Measurements from ENCODE around the gene KCNH2. TPM values are rescaled to one million over a fixed set of nuclear protein-coding genes. Genes with fewer than 3 reads are reported as not detected.

Gene KCNH2
- total and polyA plus RNA-seq, 4 donors: 0.18 to 74.6 (median 0.33) TPM; not detected in 1

DNA sequence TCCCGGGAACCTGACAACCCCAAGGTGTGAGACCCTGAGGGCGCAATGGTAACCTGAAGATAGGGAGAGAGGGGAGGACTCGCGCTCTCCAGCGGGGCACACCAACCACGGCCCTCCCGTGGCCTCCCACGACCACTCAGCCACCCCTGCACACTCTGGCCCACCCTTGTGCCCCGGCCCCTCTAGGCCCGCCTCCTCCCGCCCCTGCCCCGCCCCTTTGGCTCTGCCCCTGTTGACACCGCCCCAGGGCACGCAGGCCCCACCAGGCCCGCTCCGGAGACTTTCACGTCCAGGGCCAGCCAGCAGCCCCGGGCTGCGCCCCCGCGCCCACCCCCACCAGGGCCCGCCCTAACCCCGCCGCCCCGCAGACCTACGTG lies 35.2 kb upstream of the KCNH2 start:
- WGBS: 27% methylated on average over 26 of the region's 26 CpGs
- Histone ChIP-seq H3K4me1 (ENCODE audit: control insufficient read depth in 4 of 4, insufficient read depth in 4 of 4, low read length in 3 of 4) (peaks cover 5 to 27% (median 11%) of the 10 kb centered on the region in 4 donors), H3K27ac (ENCODE audit: low read depth in 1 of 2, low read length in 2 of 2) (no peak overlapping the region), H3K4me3 (ENCODE audit: low read depth in 1 of 3, low read length in 3 of 3) (no peak overlapping the region), H3K9ac (ENCODE audit: low read depth in 1 of 2, low read length in 2 of 2) (no peak overlapping the region), H3K27me3 (ENCODE audit: control insufficient read depth in 4 of 4, insufficient read depth in 4 of 4, low read length in 3 of 4) (peaks cover 0 to 4% (median under 1%) of the 10 kb centered on the region in 4 donors), H3K36me3 (ENCODE audit: control insufficient read depth in 4 of 4, insufficient read depth in 3 of 4, low read depth in 1 of 4, low read length in 3 of 4) (no peaks in the 10 kb centered on the region), H3K9me3 (ENCODE audit: control insufficient read depth in 4 of 4, low read length in 3 of 4) (no peaks in the 10 kb centered on the region)
- TF ChIP-seq, protein P1, sequence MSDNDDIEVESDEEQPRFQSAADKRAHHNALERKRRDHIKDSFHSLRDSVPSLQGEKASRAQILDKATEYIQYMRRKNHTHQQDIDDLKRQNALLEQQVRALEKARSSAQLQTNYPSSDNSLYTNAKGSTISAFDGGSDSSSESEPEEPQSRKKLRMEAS (IDR thresholded peaks at IDR 0.05): no peak
- TF ChIP-seq NR2F2 (IDR thresholded peaks at IDR 0.05) (no peak), RAD21 (IDR thresholded peaks at IDR 0.05) (no peak), FOXA2 (IDR thresholded peaks at IDR 0.05) (no peak)
- TF ChIP-seq, protein P2, sequence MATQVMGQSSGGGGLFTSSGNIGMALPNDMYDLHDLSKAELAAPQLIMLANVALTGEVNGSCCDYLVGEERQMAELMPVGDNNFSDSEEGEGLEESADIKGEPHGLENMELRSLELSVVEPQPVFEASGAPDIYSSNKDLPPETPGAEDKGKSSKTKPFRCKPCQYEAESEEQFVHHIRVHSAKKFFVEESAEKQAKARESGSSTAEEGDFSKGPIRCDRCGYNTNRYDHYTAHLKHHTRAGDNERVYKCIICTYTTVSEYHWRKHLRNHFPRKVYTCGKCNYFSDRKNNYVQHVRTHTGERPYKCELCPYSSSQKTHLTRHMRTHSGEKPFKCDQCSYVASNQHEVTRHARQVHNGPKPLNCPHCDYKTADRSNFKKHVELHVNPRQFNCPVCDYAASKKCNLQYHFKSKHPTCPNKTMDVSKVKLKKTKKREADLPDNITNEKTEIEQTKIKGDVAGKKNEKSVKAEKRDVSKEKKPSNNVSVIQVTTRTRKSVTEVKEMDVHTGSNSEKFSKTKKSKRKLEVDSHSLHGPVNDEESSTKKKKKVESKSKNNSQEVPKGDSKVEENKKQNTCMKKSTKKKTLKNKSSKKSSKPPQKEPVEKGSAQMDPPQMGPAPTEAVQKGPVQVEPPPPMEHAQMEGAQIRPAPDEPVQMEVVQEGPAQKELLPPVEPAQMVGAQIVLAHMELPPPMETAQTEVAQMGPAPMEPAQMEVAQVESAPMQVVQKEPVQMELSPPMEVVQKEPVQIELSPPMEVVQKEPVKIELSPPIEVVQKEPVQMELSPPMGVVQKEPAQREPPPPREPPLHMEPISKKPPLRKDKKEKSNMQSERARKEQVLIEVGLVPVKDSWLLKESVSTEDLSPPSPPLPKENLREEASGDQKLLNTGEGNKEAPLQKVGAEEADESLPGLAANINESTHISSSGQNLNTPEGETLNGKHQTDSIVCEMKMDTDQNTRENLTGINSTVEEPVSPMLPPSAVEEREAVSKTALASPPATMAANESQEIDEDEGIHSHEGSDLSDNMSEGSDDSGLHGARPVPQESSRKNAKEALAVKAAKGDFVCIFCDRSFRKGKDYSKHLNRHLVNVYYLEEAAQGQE (IDR thresholded peaks at IDR 0.05): no peak
- no peak for DNase-seq (ENCODE audit: low spot score)

DNA sequence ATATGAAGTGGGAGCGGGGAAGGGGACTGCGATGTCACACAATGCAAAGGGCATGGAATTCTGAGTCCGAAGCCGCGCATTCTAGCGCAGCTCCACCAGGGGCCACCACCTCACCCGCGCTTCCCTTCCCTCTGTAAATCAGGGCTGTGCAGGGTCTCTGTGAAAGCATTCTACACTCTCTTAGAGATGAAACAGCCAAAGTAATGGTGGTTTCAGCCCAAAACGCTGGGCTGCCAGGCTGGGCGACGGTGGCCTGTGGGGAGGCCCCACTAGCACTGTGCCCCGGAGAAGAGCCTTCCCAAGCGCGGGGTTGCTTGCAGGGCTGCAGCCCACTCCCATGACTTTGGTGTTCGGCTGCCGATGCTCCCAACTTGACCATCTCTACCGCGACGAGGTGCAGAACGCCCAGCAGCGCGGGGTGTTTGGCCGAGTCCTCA lies 34.8 kb upstream of the KCNH2 start:
- peaks cover 0 to 4% (median under 1%) of the 10 kb centered on the region in 4 donors for H3K27me3 ChIP-seq (ENCODE audit: control insufficient read depth in 4 of 4, insufficient read depth in 4 of 4, low read length in 3 of 4)
- H3K4me1 ChIP-seq (ENCODE audit: control insufficient read depth in 4 of 4, insufficient read depth in 4 of 4, low read length in 3 of 4): peaks cover 3 to 23% (median 9%) of the 10 kb centered on the region in 4 donors
- H3K4me3 ChIP-seq (ENCODE audit: low read depth in 1 of 3, low read length in 3 of 3): no peak overlapping the region
- DNase-seq (ENCODE audit: low spot score): no peak
- H3K27ac ChIP-seq (ENCODE audit: low read depth in 1 of 2, low read length in 2 of 2): no peak overlapping the region
- 40% methylated on average over 23 of the region's 23 CpGs for WGBS
- H3K9ac ChIP-seq (ENCODE audit: low read depth in 1 of 2, low read length in 2 of 2): no peak overlapping the region
- no peaks in the 10 kb centered on the region for H3K9me3 ChIP-seq (ENCODE audit: control insufficient read depth in 4 of 4, low read length in 3 of 4)
- H3K36me3 ChIP-seq (ENCODE audit: control insufficient read depth in 4 of 4, insufficient read depth in 3 of 4, low read depth in 1 of 4, low read length in 3 of 4): no peaks in the 10 kb centered on the region
- TF ChIP-seq HNF4G (IDR thresholded peaks at IDR 0.05) (no peak), RAD21 (IDR thresholded peaks at IDR 0.05) (peak; percentile 31 to 64)
- TF ChIP-seq, protein P3, sequence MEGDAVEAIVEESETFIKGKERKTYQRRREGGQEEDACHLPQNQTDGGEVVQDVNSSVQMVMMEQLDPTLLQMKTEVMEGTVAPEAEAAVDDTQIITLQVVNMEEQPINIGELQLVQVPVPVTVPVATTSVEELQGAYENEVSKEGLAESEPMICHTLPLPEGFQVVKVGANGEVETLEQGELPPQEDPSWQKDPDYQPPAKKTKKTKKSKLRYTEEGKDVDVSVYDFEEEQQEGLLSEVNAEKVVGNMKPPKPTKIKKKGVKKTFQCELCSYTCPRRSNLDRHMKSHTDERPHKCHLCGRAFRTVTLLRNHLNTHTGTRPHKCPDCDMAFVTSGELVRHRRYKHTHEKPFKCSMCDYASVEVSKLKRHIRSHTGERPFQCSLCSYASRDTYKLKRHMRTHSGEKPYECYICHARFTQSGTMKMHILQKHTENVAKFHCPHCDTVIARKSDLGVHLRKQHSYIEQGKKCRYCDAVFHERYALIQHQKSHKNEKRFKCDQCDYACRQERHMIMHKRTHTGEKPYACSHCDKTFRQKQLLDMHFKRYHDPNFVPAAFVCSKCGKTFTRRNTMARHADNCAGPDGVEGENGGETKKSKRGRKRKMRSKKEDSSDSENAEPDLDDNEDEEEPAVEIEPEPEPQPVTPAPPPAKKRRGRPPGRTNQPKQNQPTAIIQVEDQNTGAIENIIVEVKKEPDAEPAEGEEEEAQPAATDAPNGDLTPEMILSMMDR (IDR thresholded peaks at IDR 0.05; ENCODE audit: low read depth, low read length, missing input control): peak; percentile 29

DNA sequence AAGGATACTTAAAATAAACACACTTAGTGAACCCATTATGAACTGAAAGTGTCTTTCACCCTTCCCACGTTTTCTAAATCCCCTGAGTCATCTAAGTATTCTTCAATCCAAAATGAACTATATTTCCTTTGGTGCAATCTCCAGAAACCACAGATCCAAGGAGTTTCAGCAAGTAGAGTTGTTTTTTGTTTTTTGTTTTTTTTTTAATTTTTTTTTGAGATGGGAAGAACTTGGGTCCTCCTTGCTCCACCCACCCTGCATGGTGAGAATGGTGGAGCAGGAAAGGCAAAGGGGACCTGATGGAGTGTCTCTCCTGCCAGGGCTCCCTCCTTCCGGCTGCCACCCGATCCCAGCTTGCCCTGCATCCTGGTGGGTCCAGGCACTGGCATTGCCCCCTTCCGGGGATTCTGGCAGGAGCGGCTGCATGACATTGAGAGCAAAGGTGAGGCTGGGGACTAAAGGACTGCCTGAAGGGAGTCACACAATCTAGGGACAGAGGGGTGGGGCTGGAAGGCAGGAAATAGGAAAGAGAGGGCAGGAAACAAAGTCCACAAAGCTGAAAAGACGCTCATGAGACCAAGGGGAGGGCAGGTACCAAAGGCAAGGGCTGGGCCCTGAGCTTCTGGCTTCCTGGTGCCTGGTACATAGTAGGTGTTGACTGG lies 34.0 kb upstream of the KCNH2 start:
- no peak for DNase-seq (ENCODE audit: low spot score)
- Histone ChIP-seq H3K4me1 (ENCODE audit: control insufficient read depth in 4 of 4, insufficient read depth in 4 of 4, low read length in 3 of 4) (peaks cover 2 to 29% (median 9%) of the 10 kb centered on the region in 4 donors), H3K27ac (ENCODE audit: low read depth in 1 of 2, low read length in 2 of 2) (no peak overlapping the region)
- TF ChIP-seq SP1 (IDR thresholded peaks at IDR 0.05): no peak
- no peak for TF ChIP-seq FOXA1 (IDR thresholded peaks at IDR 0.05)
- no peak for TF ChIP-seq RXRA (IDR thresholded peaks at IDR 0.05)
- no peak for TF ChIP-seq HNF4G (IDR thresholded peaks at IDR 0.05)
- TF ChIP-seq HNF4A (conservative IDR thresholded peaks at IDR 0.05): no peak
- no peak for TF ChIP-seq GABPA (IDR thresholded peaks at IDR 0.05 in 1 of 2, conservative IDR thresholded peaks at IDR 0.05 in 1 of 2)
- no peak for TF ChIP-seq RAD21 (IDR thresholded peaks at IDR 0.05)
- no peak for TF ChIP-seq EGR1 (IDR thresholded peaks at IDR 0.05; ENCODE audit: low read depth in 2 of 2)
- TF ChIP-seq FOXA2 (IDR thresholded peaks at IDR 0.05): no peak
- no peak for TF ChIP-seq TAF1 (conservative IDR thresholded peaks at IDR 0.05)
- no peak for TF ChIP-seq JUND (IDR thresholded peaks at IDR 0.05)
- no peak for TF ChIP-seq YY1 (IDR thresholded peaks at IDR 0.05)
- TF ChIP-seq, protein P3 (IDR thresholded peaks at IDR 0.05; ENCODE audit: low read depth, low read length, missing input control): no peak
- TF ChIP-seq NR2F2 (IDR thresholded peaks at IDR 0.05): no peak

More for the DNA sequence above, 34.0 kb upstream of the KCNH2 start:
- WGBS: 43% methylated on average over 6 of the region's 6 CpGs
- no peaks in the 10 kb centered on the region for H3K36me3 ChIP-seq (ENCODE audit: control insufficient read depth in 4 of 4, insufficient read depth in 3 of 4, low read depth in 1 of 4, low read length in 3 of 4)
- H3K4me3 ChIP-seq (ENCODE audit: low read depth in 1 of 3, low read length in 3 of 3): no peak overlapping the region
- H3K27me3 ChIP-seq (ENCODE audit: control insufficient read depth in 4 of 4, insufficient read depth in 4 of 4, low read length in 3 of 4): peaks cover 0 to 4% (median under 1%) of the 10 kb centered on the region in 4 donors
- no peaks in the 10 kb centered on the region for H3K9me3 ChIP-seq (ENCODE audit: control insufficient read depth in 4 of 4, low read length in 3 of 4)
- no peak overlapping the region for H3K9ac ChIP-seq (ENCODE audit: low read depth in 1 of 2, low read length in 2 of 2)
